WERI-Rb-1 (cell line): Measurements from ENCODE around the gene PDE12.
A peak's percentile ranks its signal among the peaks of the same experiment; 100 is the strongest.

Experiments
- DNase-seq: peaks from one replicate; pipeline ENCODE4 v3.0.0-alpha.2; 2020
- H3K27ac ChIP-seq: fragments of 250-450 bp; sonication (Bioruptor Pico); 2 replicates; pipeline ENCODE4 v1.5.1; 2020; ENCODE audit warnings: mild to moderate bottlenecking, moderate library complexity
- H3K27me3 ChIP-seq: fragments of 250-450 bp; sonication (Bioruptor Pico); 2 replicates; pipeline ENCODE4 v1.5.1; 2021; ENCODE audit warnings: mild to moderate bottlenecking, low read depth, moderate library complexity; ENCODE audit not compliant: insufficient read depth, severe bottlenecking
- H3K36me3 ChIP-seq: fragments of 250-450 bp; sonication (Bioruptor Pico); 2 replicates; pipeline ENCODE4 v1.5.1; 2020; ENCODE audit warnings: mild to moderate bottlenecking, moderate library complexity
- H3K4me3 ChIP-seq: 2 replicates; pipeline ENCODE4 v1.5.1; 2011; ENCODE audit warnings: low read depth, mild to moderate bottlenecking, control low read depth, low read length
- H3K9me3 ChIP-seq: fragments of 250-450 bp; sonication (Bioruptor Pico); 2 replicates; pipeline ENCODE4 v1.5.1; 2021; ENCODE audit warnings: mild to moderate bottlenecking, moderate library complexity; ENCODE audit not compliant: severe bottlenecking
- TF ChIP-seq, protein P1 (sequence below): IDR thresholded peaks from 2 replicates; pipeline ENCODE4 v1.5.1; 2011; ENCODE audit warnings: low read depth, mild to moderate bottlenecking, control low read depth, inconsistent platforms, low read length

PDE12 gene

DNA sequence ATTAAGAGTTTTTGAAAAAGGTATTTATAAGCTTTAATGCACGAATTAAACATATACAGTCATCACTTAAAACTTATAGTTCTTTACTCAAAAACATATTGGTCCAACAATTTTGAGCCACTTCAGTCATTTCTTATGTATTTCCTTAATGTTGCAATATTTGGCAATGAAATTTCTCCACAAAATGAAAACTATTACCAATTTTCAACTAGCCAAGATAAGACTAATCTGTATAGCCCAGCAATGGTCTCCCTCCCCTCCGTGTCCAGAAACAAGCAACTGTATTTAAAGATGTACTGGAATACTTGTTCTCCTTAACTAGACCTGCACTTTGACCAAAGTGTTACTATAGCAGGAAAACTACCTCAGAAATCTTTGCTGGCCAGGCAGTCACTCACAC, 31.8 kb downstream of the PDE12 start:
- no peaks in the 10 kb centered on the region for H3K9me3 ChIP-seq
- H3K4me3 ChIP-seq, result no peak overlapping the region
- no peak overlapping the region for H3K27ac ChIP-seq
- no peak for DNase-seq
- TF ChIP-seq, protein P1, sequence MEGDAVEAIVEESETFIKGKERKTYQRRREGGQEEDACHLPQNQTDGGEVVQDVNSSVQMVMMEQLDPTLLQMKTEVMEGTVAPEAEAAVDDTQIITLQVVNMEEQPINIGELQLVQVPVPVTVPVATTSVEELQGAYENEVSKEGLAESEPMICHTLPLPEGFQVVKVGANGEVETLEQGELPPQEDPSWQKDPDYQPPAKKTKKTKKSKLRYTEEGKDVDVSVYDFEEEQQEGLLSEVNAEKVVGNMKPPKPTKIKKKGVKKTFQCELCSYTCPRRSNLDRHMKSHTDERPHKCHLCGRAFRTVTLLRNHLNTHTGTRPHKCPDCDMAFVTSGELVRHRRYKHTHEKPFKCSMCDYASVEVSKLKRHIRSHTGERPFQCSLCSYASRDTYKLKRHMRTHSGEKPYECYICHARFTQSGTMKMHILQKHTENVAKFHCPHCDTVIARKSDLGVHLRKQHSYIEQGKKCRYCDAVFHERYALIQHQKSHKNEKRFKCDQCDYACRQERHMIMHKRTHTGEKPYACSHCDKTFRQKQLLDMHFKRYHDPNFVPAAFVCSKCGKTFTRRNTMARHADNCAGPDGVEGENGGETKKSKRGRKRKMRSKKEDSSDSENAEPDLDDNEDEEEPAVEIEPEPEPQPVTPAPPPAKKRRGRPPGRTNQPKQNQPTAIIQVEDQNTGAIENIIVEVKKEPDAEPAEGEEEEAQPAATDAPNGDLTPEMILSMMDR, result no peak
- no peaks in the 10 kb centered on the region for H3K27me3 ChIP-seq
- H3K36me3 ChIP-seq, result peaks cover 20% of the 10 kb centered on the region

DNA sequence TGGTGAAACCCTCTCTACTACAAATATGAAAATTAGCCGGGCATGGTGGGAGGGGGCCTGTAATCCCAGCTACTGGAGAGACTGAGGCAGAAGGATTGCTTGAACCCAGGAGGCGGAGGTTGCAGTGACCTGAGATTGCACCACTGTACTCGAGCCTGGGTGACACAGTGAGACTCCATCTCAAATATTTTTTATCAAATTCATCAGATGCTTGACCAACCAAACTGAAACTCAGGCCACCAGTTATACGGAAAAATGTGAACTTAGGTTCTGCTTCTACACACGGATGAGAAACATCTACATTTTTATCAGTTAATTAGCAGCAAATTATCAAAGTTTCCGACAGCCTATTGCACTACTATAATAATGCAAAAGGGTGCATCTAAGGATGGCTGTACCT, 36.2 kb downstream of the PDE12 start:
- Histone ChIP-seq H3K27me3 (no peaks in the 10 kb centered on the region), H3K27ac (no peak overlapping the region), H3K9me3 (no peaks in the 10 kb centered on the region), H3K36me3 (peaks cover 26% of the 10 kb centered on the region), H3K4me3 (no peak overlapping the region)
- TF ChIP-seq, protein P1, result no peak
- DNase-seq, result no peak

DNA sequence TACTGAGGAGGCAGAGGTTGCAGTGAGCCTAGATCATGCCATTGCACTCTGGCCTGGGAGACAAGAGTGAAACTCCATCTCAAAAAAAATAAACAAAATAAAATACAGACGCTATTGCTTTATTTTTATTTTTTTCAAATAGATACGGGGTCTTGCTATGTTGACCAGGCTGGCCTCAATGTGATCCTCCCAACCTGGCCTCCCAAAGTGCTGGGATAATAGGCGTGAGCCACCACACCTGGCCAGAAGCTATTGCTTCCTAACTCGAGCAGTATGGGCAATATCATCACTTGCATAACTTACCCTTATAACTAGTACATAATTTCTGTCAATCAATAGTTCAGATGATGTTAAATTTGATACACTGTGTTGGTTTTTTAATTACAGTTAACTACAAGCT, 38.1 kb downstream of the PDE12 start:
- no peaks in the 10 kb centered on the region for H3K9me3 ChIP-seq
- no peak for DNase-seq
- H3K36me3 ChIP-seq, result peaks cover 26% of the 10 kb centered on the region
- H3K27ac ChIP-seq, result no peak overlapping the region
- H3K27me3 ChIP-seq, result no peaks in the 10 kb centered on the region
- H3K4me3 ChIP-seq, result no peak overlapping the region
- TF ChIP-seq, protein P1, result no peak

DNA sequence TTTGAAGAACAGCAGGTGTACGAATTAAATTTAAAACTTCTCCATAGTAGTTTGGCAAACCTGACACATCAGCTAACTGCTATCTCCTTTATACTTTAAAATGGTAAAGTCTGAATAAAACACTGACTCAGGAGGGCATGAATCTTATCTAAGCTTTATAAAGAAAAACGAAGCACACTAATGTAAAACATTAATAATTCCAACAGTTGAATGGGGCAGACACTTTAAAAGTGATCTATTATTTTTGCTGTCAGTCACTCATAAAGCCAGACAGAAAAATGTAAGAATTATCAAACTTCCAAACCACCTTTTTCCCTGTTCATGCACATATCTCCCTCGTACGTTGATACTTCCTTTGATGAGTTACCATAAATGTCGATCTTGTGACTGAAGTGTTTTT, 38.5 kb downstream of the PDE12 start:
- Histone ChIP-seq H3K27me3 (no peaks in the 10 kb centered on the region), H3K27ac (no peak overlapping the region), H3K36me3 (peaks cover 26% of the 10 kb centered on the region), H3K9me3 (no peaks in the 10 kb centered on the region), H3K4me3 (no peak overlapping the region)
- DNase-seq, result no peak
- TF ChIP-seq, protein P1, result no peak

DNA sequence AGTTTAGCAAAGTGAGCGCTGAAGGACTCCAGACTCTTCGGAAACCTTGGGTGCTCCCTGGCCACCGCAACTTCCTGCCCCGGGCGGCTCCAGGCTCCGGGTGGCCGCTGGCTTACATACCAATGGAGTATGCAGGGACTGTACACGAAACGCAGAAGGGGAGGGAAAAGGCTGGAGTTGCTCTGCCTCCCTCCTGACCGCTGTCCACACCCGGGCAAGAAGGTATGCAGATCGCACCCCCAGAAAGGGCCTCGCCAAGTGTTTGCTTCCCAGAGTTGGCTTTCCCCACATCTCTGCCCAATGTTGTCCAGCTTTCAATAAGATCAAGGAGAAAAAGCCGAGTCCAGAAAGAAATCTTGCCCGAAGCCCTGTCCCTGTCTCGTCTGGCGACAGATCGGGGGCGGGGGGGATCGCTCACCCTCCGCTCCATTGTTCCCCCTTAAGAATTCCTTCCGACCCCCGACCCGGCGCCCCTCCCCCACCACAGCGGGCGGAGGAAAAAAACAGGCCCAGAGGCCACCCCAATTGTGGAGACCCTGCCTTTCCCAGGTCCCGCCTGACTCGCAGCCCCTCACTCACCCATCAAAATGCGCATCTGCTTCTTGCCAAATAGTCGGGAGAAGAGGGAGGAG, 40.5 kb downstream of the PDE12 start:
- DNase-seq, result peak; percentile 49

More for the DNA sequence above, 40.5 kb downstream of the PDE12 start:
- no peaks in the 10 kb centered on the region for H3K27me3 ChIP-seq
- H3K9me3 ChIP-seq, result no peaks in the 10 kb centered on the region
- H3K4me3 ChIP-seq, result peak overlapping the region; percentile 88
- H3K36me3 ChIP-seq, result peaks cover 25% of the 10 kb centered on the region
- peak overlapping the region; percentile 90 for H3K27ac ChIP-seq
- TF ChIP-seq, protein P1, result no peak
